ENCODE data around the gene EGLN2. TPM values are rescaled to one million over a fixed set of nuclear protein-coding genes. Genes with fewer than 3 reads are reported as not detected.
A peak's percentile ranks its signal among the peaks of the same experiment; 100 is the strongest.

Gene EGLN2
- total and polyA plus RNA-seq, 7 donors = 60.9 to 106 (median 97.1) TPM

GRCh38 chr19:40775632-40776022 lies 23.4 kb upstream of the EGLN2 start:
- no peak for DNase-seq
- peaks cover 0 to 22% (median 14%) of the 10 kb centered on the region in 4 donors for H3K4me1 ChIP-seq
- no peak for TF ChIP-seq CTCF (IDR thresholded peaks at IDR 0.05)
- H3K27ac ChIP-seq = peak overlapping the region in 2 of 4 donors; percentile 4 to 18
- peak overlapping the region in 1 of 4 donors; percentile 16 for H3K4me3 ChIP-seq
- 94 to 96% methylated on average over 10 of the region's 10 CpGs for WGBS, 2 donors
- no peaks in the 10 kb centered on the region for H3K9me3 ChIP-seq
- H3K27me3 ChIP-seq = no peaks in the 10 kb centered on the region
- intact Hi-C loops (cut with DNase I) = loop anchor here (2.0 kb wide), 1 partner anchor 21 kb away; no protein-coding TSS in a partner anchor
- H3K36me3 ChIP-seq = no peaks in the 10 kb centered on the region

DNA sequence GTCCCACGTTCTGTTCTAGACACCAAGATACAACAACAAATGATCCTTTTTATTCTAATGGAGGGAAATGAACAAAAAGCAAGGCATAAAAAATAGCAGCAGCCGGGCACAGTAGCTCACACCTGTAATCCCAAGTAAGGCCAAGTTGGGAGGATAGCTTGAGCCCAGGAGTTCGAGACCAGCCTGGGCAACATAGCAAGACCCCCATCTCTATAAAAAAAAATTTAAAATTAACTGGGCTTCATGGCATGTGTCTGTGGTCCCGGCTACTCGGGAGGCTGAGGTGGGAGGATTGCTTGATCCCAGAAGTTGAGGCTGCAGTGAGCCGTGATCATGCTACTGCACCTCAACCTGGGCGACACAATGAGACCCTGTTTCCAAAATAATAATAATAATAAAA lies 22.6 kb upstream of the EGLN2 start:
- no peak overlapping the region for H3K4me3 ChIP-seq
- WGBS, 2 donors = 82% methylated on average over 7 of the region's 7 CpGs
- H3K36me3 ChIP-seq = no peaks in the 10 kb centered on the region

GRCh38 chr19:40776932-40777644 lies 21.9 kb upstream of the EGLN2 start:
- peak; percentile 95 for DNase-seq
- 13 to 19% methylated on average over 13 of the region's 13 CpGs for WGBS, 2 donors
- intact Hi-C loops (cut with DNase I) = no loop called here

More for the DNA sequence above, 22.6 kb upstream of the EGLN2 start:
- Histone ChIP-seq H3K27ac (peak overlapping the region in 3 of 4 donors; percentile 95 to 99 (median 97)), H3K9me3 (no peaks in the 10 kb centered on the region), H3K4me1 (peaks cover 0 to 22% (median 14%) of the 10 kb centered on the region in 4 donors), H3K27me3 (no peaks in the 10 kb centered on the region)
- DNase-seq = no peak
- no peak for TF ChIP-seq POLR2A (IDR thresholded peaks at IDR 0.05)
- no peak for TF ChIP-seq POLR2AphosphoS5 (IDR thresholded peaks at IDR 0.05)
- TF ChIP-seq CTCF (IDR thresholded peaks at IDR 0.05) = no peak
- no peak for TF ChIP-seq EP300 (IDR thresholded peaks at IDR 0.05)
- intact Hi-C loops (cut with DNase I) = no loop called here

GRCh38 chr19:40777645-40777936 lies 21.4 kb upstream of the EGLN2 start:
- no peaks in the 10 kb centered on the region for H3K27me3 ChIP-seq
- intact Hi-C loops (cut with DNase I) = no loop called here
- no peak for TF ChIP-seq EP300 (IDR thresholded peaks at IDR 0.05)
- TF ChIP-seq CTCF (IDR thresholded peaks at IDR 0.05) = peak in 1 of 4 experiments; percentile 15

More at GRCh38 chr19:40776932-40777644, 21.9 kb upstream of the EGLN2 start:
- H3K4me3 ChIP-seq = peak overlapping the region; percentile 63 to 80 (median 68)
- peak overlapping the region; percentile 94 to 99 (median 96) for H3K27ac ChIP-seq
- H3K4me1 ChIP-seq = peaks cover 0 to 22% (median 14%) of the 10 kb centered on the region in 4 donors
- no peaks in the 10 kb centered on the region for H3K36me3 ChIP-seq
- H3K9me3 ChIP-seq = no peaks in the 10 kb centered on the region
- peak in 1 of 2 donors; percentile 6 for TF ChIP-seq POLR2A (IDR thresholded peaks at IDR 0.05)
- no peak for TF ChIP-seq EP300 (IDR thresholded peaks at IDR 0.05)
- TF ChIP-seq POLR2AphosphoS5 (IDR thresholded peaks at IDR 0.05) = peak in 1 of 4 donors; percentile 22
- TF ChIP-seq CTCF (IDR thresholded peaks at IDR 0.05) = no peak
- H3K27me3 ChIP-seq = no peaks in the 10 kb centered on the region

More at GRCh38 chr19:40777645-40777936, 21.4 kb upstream of the EGLN2 start:
- 0% methylated on average over 10 of the region's 10 CpGs for WGBS, 2 donors
- DNase-seq = no peak
- peak overlapping the region; percentile 63 to 80 (median 68) for H3K4me3 ChIP-seq
- H3K36me3 ChIP-seq = no peaks in the 10 kb centered on the region
- no peaks in the 10 kb centered on the region for H3K9me3 ChIP-seq
- H3K4me1 ChIP-seq = peaks cover 0 to 22% (median 14%) of the 10 kb centered on the region in 4 donors
- H3K27ac ChIP-seq = peak overlapping the region; percentile 94 to 99 (median 96)

Data from sigmoid colon (tissue), 7 donors.